ENCODE data around the gene MRPL21.
A peak's percentile ranks its signal among the peaks of the same experiment; 100 is the strongest.

Gene MRPL21

GRCh38 chr11:68880851-68881250, 22.8 kb downstream of the MRPL21 start:
- no peak overlapping the region for H3K27ac ChIP-seq
- ChIA-PET POLR2A (ENCODE audit: low non-redundant PET) (no interaction called here), CTCF (no interaction called here)
- DNase-seq (ENCODE audit: low spot score), result no peak
- no peak for TF ChIP-seq CTCF (conservative IDR thresholded peaks at IDR 0.05; ENCODE audit: low read depth)

- POLR2A ChIA-PET (ENCODE audit: low non-redundant PET), result no interaction called here
- CTCF ChIA-PET, result interaction anchor here (0.5 to 0.7 kb wide), 2 partner anchors 72 to 857 kb away, joined by 3 read pairs; no protein-coding TSS in a partner anchor
- DNase-seq (ENCODE audit: low spot score), result peak; percentile 26
- no peak overlapping the region for H3K27ac ChIP-seq
- TF ChIP-seq CTCF (conservative IDR thresholded peaks at IDR 0.05; ENCODE audit: low read depth), result no peak
Observed at GRCh38 chr11:68878022-68878421, 25.6 kb downstream of the MRPL21 start.

GRCh38 chr11:68872216-68873003, 31.2 kb downstream of the MRPL21 start:
- H3K27ac ChIP-seq, result no peak overlapping the region
- TF ChIP-seq CTCF (conservative IDR thresholded peaks at IDR 0.05; ENCODE audit: low read depth), result no peak
- no peak for DNase-seq (ENCODE audit: low spot score)
- ChIA-PET CTCF (no interaction called here), POLR2A (ENCODE audit: low non-redundant PET) (no interaction called here)

GRCh38 chr11:68870470-68870869, 33.2 kb downstream of the MRPL21 start:
- TF ChIP-seq CTCF (conservative IDR thresholded peaks at IDR 0.05; ENCODE audit: low read depth), result no peak
- DNase-seq (ENCODE audit: low spot score), result no peak
- no peak overlapping the region for H3K27ac ChIP-seq
- POLR2A ChIA-PET (ENCODE audit: low non-redundant PET), result no interaction called here
- CTCF ChIA-PET, result no interaction called here

- H3K27ac ChIP-seq, result no peak overlapping the region
- no peak for DNase-seq (ENCODE audit: low spot score)
- ChIA-PET CTCF (no interaction called here), POLR2A (ENCODE audit: low non-redundant PET) (no interaction called here)
- no peak for TF ChIP-seq CTCF (conservative IDR thresholded peaks at IDR 0.05; ENCODE audit: low read depth)
Observed at GRCh38 chr11:68868221-68868835, 35.3 kb downstream of the MRPL21 start.

- no peak for DNase-seq (ENCODE audit: low spot score)
- ChIA-PET POLR2A (ENCODE audit: low non-redundant PET) (no interaction called here), CTCF (no interaction called here)
- H3K27ac ChIP-seq, result no peak overlapping the region
- TF ChIP-seq CTCF (conservative IDR thresholded peaks at IDR 0.05; ENCODE audit: low read depth), result no peak
Observed at GRCh38 chr11:68867066-68867465, 36.6 kb downstream of the MRPL21 start.

All from RWPE1 (cell line).